DND-41 (cell line): ENCODE measurements around the gene WNT11.

Experiments used
- ATAC-seq: fragments of 200-7000 bp; cut with Tn5 transposase; 3 replicates; pipeline ENCODE4 v1.9.1; 2021; ENCODE audit warnings: low read depth; ENCODE audit not compliant: insufficient read depth
- DNase-seq: peaks from one replicate; pipeline ENCODE4 v3.0.0-alpha.2; 2020
- H2AFZ ChIP-seq: 2 replicates; pipeline ENCODE4 v1.6.0; 2012; ENCODE audit warnings: low read depth, low read length
- H3K27ac ChIP-seq: 2 replicates; pipeline ENCODE4 v1.5.1; 2012; ENCODE audit warnings: low read length, inconsistent platforms
- H3K27me3 ChIP-seq: fragments of 200-600 bp; sonication (generic); 2 replicates; pipeline ENCODE4 v1.6.0; 2012; ENCODE audit warnings: low read length, mild to moderate bottlenecking, inconsistent platforms; ENCODE audit not compliant: insufficient read depth, poor library complexity
- H3K36me3 ChIP-seq: 2 replicates; pipeline ENCODE4 v1.5.1; 2012; ENCODE audit warnings: low read length, inconsistent platforms; ENCODE audit not compliant: insufficient read depth
- H3K4me1 ChIP-seq: 2 replicates; pipeline ENCODE4 v1.5.1; 2012; ENCODE audit warnings: mild to moderate bottlenecking, low read length; ENCODE audit not compliant: insufficient read depth
- H3K4me2 ChIP-seq: 2 replicates; pipeline ENCODE4 v1.6.0; 2012; ENCODE audit warnings: mild to moderate bottlenecking, moderate library complexity, low read length, inconsistent platforms; ENCODE audit not compliant: insufficient read depth
- H3K4me3 ChIP-seq, 2 experiments: fragments of 200-600 bp in 1 of 2; shearing (Covaris generic) in 1 of 2; 2 replicates each; pipeline ENCODE4 v1.5.1; 2012 to 2016; ENCODE audit warnings: inconsistent platforms in 2 of 2, low read length in 2 of 2, mild to moderate bottlenecking in 2 of 2, low read depth in 1 of 2, moderate library complexity in 1 of 2
- H3K79me2 ChIP-seq: 2 replicates; pipeline ENCODE4 v1.6.0; 2012; ENCODE audit warnings: low read length, inconsistent platforms; ENCODE audit not compliant: insufficient read depth
- H3K9ac ChIP-seq: 2 replicates; pipeline ENCODE4 v1.6.0; 2012; ENCODE audit warnings: low read depth, mild to moderate bottlenecking, inconsistent platforms, low read length, moderate library complexity
- H3K9me3 ChIP-seq: 2 replicates; pipeline ENCODE4 v1.5.1; 2012; ENCODE audit warnings: low read length, moderate library complexity, mild to moderate bottlenecking, inconsistent platforms; ENCODE audit not compliant: insufficient read depth, severe bottlenecking
- H4K20me1 ChIP-seq: 2 replicates; pipeline ENCODE4 v1.6.0; 2012; ENCODE audit warnings: low read length; ENCODE audit not compliant: insufficient read depth
- CTCF ChIP-seq: IDR thresholded peaks from 2 replicates; pipeline ENCODE4 v1.5.1; 2012; ENCODE audit warnings: borderline replicate concordance, low read length, moderate library complexity, mild to moderate bottlenecking; ENCODE audit not compliant: poor library complexity, severe bottlenecking; ENCODE audit errors: extremely low read depth
- EZH2 ChIP-seq: IDR thresholded peaks from 3 replicates; pipeline ENCODE4 v1.6.1; 2012; ENCODE audit warnings: borderline replicate concordance, low read depth, mild to moderate bottlenecking, moderate library complexity, low read length, inconsistent platforms; ENCODE audit not compliant: severe bottlenecking

WNT11 gene

GRCh38 chr11:76185511-76185910, 20.8 kb downstream of the WNT11 start:
- Histone ChIP-seq H3K9ac (no peak overlapping the region), H3K4me1 (no peaks in the 10 kb centered on the region), H3K4me3 (no peak overlapping the region), H3K79me2 (no peaks in the 10 kb centered on the region), H3K27ac (no peak overlapping the region), H3K36me3 (no peaks in the 10 kb centered on the region), H3K4me2 (no peak overlapping the region), H2AFZ (no peak overlapping the region), H3K27me3 (no peaks in the 10 kb centered on the region), H3K9me3 (no peaks in the 10 kb centered on the region), H4K20me1 (no peaks in the 10 kb centered on the region)
- DNase-seq = no peak
- TF ChIP-seq EZH2 (no peak), CTCF (no peak)
- no peak for ATAC-seq

- no peak for DNase-seq
- TF ChIP-seq EZH2 = no peak
- no peak for TF ChIP-seq CTCF
- no peak overlapping the region for H3K9ac ChIP-seq
- H3K79me2 ChIP-seq = no peaks in the 10 kb centered on the region
- H3K4me1 ChIP-seq = no peaks in the 10 kb centered on the region
- H3K4me3 ChIP-seq = no peak overlapping the region
- no peak overlapping the region for H3K4me2 ChIP-seq
- H3K27me3 ChIP-seq = no peaks in the 10 kb centered on the region
- no peaks in the 10 kb centered on the region for H3K36me3 ChIP-seq
- no peaks in the 10 kb centered on the region for H3K9me3 ChIP-seq
- no peak overlapping the region for H3K27ac ChIP-seq
- no peak overlapping the region for H2AFZ ChIP-seq
- ATAC-seq = no peak
- no peaks in the 10 kb centered on the region for H4K20me1 ChIP-seq
These were observed 21.7 kb downstream of the WNT11 start for GRCh38 chr11:76184551-76184993.

- no peak overlapping the region for H2AFZ ChIP-seq
- 0 out of 2 replicates have a peak, but pooled peaks cover 4% of the 10 kb centered on the region for H4K20me1 ChIP-seq
- TF ChIP-seq EZH2 (no peak), CTCF (no peak)
These were observed 24.9 kb downstream of the WNT11 start for GRCh38 chr11:76181371-76181770.

GRCh38 chr11:76179147-76179546, 27.2 kb downstream of the WNT11 start:
- H3K4me2 ChIP-seq = no peak overlapping the region
- ATAC-seq (no peak; the same call in 2 of the 3 replicates), DNase-seq (no peak)
- H3K9me3 ChIP-seq = no peaks in the 10 kb centered on the region
- 0 out of 2 replicates have a peak, but pooled peaks cover 4% of the 10 kb centered on the region for H4K20me1 ChIP-seq
- H3K4me1 ChIP-seq = no peaks in the 10 kb centered on the region
- no peaks in the 10 kb centered on the region for H3K27me3 ChIP-seq
- TF ChIP-seq CTCF (no peak), EZH2 (no peak)
- no peak overlapping the region for H3K4me3 ChIP-seq
- no peaks in the 10 kb centered on the region for H3K79me2 ChIP-seq
- H3K36me3 ChIP-seq = no peaks in the 10 kb centered on the region
- no peak overlapping the region for H3K27ac ChIP-seq
- no peak overlapping the region for H3K9ac ChIP-seq
- no peak overlapping the region for H2AFZ ChIP-seq

More at GRCh38 chr11:76181371-76181770, 24.9 kb downstream of the WNT11 start:
- Histone ChIP-seq H3K9me3 (no peaks in the 10 kb centered on the region), H3K4me2 (no peak overlapping the region), H3K9ac (no peak overlapping the region), H3K36me3 (no peaks in the 10 kb centered on the region), H3K4me1 (no peaks in the 10 kb centered on the region), H3K4me3 (no peak overlapping the region), H3K27me3 (no peaks in the 10 kb centered on the region), H3K27ac (no peak overlapping the region), H3K79me2 (no peaks in the 10 kb centered on the region)
- DNase-seq (no peak), ATAC-seq (no peak)
